Activated gamma-delta T cell treated with anti-CD3 and anti-CD28 coated beads, Interleukin-2, amount 50 U/mL, for 16 hours (primary cell): Measurements from ENCODE around the gene PLEKHG7.
"Not testable (repeated sequence)": the region's sequence is repeated elsewhere in the genome, so short reads cannot be mapped to it uniquely, and the experiment has no call there.

Source experiments
- DNase-seq: peaks from one replicate; pipeline ENCODE4 v3.0.0-alpha.2; 2020; ENCODE audit warnings: low read depth

The PLEKHG7 gene, protein sequence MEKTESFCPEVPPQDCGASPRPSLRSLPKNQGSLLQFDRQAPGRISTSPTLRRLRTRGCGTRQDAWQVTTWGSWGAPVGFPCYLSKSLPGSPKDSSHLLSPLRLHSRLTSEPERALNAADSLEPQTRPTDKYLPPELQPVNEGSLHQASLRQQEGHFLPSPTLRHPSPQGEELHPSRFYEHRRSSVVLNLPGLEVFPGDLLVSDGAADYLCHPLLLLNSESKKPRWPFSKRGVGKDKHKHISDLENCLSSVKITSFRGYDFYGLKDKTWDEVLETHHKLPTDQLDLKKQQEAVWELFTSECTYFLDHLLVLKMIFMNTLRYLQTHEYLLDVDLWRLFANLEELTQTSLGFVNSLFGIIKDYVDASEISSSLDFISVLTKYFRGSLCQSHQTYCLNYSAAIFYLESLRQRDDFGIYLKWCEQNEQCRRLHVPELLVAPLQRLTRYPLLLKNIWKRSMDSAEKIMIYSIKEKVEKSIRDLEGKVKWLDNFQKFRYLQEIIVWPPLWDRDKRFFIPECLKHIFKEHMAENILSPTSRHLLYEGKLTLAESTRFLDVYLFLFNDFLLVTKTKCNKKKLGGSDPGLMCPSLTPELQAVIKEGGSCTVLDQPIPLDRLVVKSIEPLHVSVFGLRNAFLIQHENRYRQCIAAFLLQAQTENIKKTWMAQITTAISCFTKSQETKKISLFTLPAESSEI

DNA sequence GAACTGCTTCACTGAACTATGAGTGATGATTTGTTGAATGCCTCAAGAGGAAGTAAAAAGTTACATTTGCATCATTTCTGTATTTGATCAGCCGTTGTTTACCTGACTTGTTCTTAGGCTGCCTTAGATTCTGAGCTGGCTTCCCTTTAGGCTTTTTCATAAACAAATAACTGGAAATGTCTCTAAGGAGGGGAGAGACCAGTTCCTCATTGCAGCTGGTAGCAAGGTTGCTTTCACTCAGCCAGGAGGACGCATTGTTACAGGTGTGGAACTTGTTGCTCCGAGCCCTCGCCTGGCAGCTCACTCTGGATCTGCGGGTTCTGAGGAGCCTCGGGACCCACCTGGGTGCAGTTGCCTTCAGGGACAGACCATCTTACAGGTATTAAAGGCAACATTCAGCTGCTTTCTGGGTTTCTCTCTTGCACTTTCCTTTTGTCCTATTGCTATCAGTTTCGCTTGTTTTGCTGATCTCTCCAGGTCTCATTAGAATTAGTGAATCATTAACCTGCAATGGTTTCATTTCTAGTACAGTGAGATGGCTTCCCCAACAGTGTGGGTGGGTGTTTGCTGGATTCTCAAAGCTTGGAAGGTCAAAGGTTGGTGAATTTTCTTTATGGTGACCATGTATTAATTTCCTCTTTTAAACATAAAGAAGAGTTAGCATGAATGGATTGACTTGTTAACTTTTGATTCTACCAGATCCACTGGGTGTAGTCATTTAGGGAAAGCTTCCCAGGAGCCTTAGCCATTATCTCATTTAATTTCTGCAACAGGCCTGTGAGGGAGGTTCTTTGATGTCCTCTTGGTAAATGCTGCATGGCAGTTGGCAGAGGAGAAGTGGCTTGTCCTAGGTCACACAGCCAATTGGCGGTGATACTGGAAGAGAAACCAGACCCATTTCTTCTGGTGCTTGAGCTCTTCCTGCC, at the start of gene PLEKHG7:
TSS of gene PLEKHG7 (plus strand) at position 236 of the 926 bp plus-strand sequence. CDS start 3,643 bp downstream, outside the sequence.
- DNase-seq, result no peak

DNA sequence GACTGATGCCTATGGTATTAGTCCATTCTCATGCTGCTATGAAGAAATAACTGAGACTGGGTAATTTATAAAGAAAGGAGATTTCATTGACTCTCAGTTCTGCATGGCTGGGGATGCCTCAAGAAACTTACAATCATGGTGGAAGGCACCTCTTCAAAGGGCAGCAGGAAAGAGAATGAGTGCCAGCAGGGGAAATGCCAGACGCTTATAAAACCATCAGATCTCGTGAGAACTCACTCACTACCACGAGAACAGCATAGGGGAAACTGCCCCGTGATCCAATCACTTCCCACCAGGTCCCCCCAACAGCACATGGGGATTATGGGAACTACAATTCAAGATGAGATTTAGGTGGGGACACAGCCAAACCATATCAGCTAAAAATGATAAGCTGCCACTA, 48.5 kb upstream of the PLEKHG7 start:
- DNase-seq, result not testable (repeated sequence)

DNA sequence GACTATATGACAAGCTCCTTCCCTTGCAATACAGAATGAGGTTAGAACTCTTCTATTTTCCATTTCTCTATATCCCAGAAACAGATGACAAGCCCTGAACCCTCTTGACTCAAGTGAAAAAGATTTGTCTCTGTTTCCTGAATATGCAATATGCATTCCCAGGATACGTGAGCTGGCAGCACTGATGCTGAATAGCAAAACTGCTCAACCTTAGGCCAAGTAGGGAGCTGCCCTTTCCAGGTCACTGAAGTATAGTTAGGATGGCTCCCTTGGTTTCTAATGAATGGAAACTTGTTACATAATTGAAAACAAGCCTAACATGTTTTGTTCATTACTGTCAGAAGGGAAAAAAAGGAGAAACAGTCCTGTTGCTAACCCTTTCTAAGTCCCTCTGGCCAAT, 47.9 kb upstream of the PLEKHG7 start:
- DNase-seq, result no peak

DNA sequence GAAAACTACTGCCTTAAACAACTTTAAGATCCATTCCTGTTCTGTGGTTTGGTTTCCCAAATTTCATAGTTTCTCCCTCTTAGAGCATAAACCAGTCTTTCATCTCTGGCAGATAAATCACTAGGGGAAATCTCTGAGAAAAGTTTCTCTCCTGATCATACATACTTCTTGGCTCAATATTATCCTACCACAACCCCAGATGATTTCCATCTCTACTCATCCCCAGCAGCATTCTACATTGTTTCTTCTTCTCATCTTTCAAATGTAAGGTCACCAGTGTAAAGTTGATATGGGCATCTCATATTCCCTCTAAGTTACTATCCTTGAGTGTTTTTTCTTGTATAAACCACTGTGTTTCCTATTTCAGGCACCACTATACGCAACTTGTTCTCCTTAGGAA, 45.9 kb upstream of the PLEKHG7 start:
- no peak for DNase-seq

DNA sequence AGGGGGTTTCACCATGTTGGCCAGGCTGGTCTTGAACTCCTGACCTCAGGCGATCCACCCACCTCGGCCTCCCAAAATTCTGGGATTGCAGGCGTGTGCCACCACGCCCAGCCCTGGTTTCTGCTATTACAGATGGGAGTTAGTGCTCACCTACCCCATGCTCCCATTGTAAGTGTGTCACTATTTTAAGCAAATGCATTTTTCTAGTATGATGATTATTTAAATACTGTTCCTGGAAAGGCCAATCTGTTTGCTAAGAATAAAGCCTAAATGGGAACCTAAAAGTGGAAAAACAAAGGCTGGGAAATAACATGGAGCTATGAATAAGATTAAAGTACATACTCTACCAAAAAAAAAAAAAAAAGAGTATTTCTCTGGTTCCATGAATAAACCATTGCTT, 45.0 kb upstream of the PLEKHG7 start:
- no peak for DNase-seq

DNA sequence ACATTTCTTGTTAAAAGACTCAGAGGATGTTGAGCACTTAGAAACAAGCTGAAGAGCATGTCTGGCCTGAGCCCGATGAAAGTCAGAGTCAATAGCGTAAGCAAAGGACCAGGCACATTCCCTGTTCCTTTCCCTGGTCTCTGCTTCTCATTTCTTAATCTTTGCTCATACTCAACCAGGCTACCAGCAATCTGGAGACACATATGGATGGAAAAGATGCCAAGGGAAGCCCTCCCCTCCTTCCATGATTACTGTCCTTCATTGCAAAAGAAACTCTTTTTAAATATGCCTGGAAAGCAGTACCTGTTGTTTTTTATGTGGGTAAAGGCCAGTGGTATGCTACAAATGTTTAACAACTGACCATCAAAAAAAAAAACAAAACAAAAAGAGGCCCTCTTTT, 44.2 kb upstream of the PLEKHG7 start:
- no peak for DNase-seq

DNA sequence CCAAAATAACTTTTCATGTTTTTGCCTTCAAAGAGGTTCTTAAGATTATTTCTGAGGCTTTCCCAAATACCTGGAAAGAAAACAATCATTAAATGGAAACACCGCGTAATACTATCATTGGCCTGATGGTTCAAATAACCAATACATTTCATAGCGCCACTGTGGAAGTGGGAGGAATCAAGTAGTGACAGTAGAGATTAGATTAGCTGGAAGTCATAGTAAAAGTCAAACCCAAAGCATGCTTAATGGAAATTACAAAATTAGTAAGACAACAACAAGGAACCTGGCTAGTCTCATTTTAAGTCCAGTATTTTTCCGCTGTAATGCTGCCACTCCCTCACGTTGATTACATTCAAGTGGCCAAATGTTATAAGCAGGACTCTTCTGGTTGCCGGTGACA, 41.5 kb upstream of the PLEKHG7 start:
- DNase-seq, result no peak

DNA sequence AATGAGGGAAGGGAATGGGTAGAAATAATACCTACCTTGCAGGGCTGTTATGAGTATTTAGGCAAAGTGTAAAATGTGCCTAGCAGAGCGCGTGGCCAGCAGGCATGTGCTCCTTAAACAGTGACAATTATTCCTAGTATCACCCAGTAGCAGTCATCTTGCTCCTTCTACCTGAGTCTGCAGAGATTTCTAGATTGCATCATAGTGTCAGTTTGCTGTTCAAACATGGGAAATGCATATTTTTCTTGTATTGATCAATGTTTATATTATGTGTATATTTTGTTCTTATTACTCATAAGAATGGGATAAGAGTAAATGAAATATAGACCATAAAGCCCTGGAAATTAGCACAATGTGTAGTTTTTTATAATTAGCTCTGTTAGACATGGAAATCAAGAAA, 37.3 kb upstream of the PLEKHG7 start:
- no peak for DNase-seq

DNA sequence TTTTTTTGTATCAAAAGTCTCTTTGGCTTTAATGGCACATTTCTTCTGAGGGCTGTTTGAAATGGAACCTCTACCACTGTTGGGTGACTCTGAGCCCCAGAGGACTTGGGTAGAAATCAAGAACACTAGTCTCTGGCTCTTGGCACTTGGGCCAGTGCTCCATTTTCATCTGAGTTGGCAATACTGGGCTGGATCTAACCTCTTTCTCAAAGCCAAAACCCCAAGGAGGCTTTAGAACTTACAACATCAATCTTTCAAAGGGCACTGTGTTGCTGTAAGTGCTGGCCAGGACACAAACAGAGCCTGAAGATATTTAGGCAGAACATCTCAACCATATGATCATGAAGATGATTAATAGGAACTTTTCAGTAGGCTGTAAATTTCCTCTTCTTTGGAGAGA, 34.0 kb upstream of the PLEKHG7 start:
- no peak for DNase-seq

DNA sequence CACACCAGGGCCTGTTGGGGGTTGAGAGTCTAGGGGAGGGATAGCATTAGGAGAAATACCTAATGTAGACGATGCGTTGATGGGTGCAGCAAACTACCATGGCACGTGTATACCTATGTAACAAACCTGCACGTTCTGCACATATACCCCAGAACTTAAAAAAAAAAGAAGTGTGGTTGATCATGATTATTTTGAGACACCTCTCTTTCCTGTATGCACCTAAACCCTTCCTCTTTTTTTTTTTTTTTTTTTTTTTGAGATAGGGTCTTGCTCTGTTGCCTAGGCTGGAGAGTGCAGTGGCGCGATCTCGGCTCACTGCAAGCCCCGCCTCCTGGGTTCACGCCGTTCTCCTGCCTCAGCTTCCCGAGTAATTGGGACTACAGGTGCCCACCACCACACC, 31.3 kb upstream of the PLEKHG7 start:
- not testable (repeated sequence) for DNase-seq

DNA sequence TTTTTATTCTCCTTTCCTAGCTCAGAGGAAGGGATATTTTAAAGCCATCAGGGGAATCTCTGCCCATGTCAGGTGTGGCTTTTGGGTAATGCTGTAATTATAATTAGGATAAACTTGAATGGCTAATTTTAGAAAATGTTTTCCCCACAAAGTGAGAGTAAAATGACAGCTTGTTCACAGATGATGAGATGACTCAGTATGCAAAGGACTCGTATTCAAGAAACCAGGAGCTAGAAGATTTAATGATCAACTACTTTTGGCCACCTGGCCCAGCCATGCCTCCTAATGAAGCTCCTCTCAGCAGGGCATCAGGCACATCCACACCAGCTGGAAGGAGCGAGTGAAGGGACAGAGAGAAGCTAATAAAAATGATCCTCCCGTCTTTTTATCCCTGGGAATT, 29.0 kb upstream of the PLEKHG7 start:
- DNase-seq, result no peak

DNA sequence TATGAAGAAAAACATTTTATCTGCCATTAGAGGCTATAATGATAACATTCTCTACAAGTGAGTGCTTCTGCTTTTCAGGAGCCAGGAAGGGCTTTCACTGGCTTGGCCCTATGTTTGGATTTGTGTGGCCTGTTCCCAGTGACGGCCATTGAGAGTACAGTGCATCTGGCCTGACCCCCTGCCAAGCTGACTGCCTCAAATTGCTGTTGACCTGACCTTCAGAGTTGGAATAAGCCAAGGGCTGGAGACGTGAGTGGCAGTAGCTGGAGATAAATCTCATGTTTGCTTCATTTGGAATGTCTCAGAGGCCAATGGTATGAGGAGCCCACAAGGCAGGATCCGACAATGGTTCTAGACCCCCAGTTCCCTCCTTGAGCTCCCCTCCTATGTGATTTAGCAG, 28.3 kb upstream of the PLEKHG7 start:
- DNase-seq, result no peak

DNA sequence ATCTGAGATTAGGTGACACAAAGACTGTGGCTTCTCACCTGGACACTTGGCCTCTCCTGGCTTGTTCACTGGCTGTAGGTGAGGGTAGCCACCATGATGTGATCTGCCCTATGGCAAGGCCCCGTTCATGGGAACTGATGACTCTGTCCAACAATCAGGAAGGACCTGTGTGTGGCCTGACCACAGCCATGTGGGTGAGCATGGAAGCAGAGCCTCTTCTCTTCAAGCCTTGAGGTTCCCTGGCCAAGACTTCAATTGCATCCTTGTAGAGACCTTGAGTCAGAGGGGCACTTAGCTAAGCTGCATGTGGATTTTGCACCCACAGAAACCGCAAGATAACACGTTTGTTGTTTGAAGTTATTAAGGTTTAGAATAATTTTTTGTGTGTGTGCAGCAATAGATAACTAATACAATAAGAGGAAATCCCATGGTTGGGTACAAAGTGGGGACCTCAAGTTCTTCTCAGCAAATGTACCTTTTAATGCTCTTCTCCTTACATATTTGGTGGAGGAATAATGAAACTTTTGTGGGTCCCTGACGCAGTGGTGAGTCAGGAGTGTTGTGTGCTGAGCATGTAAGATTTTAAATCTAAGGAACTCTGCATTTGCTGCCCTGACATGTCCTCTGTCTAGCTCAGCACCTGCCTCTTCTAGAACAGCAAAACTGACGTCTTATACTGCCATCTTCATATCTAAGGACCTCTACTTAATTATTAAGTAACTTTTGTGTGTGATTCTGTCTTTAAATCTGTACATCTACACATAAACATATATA, 27.5 kb upstream of the PLEKHG7 start:
- DNase-seq, result no peak

DNA sequence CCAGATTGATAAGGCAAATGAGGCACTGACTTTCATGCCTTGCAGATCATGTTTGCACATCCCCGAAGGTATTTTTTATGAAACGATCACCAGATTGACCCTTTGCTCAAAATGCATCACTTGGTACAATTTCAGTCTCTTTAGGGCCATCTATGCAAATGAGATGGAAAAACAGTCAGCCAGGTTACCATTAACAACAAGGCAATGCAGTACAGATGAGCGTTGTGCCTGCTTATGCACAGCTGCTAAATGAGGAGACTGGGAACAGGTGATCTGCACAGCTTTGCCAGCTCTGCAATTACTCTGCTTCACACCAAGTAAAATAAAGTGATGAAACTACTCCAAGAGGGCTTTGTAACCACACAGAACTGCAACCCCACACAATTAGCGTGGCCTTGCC, 26.1 kb upstream of the PLEKHG7 start:
- DNase-seq, result no peak

DNA sequence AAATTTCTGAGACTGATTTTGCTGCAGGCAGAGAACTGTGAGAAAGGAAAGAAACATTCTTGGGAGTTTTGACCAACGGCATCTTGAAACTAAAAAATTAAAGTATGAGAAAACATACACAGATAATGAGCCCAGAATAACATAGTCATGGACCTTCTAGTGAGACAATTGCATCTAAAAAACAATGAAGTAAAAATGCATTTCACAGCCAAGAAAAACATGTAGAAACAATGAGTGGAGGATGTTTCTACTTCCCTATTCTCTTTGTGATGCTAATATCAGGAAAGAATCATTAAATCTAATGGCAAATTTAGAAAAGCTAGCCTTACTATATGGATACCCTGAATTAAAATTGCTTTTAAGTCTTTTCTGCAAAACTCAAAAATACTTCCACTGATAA, 12.2 kb upstream of the PLEKHG7 start:
- no peak for DNase-seq

DNA sequence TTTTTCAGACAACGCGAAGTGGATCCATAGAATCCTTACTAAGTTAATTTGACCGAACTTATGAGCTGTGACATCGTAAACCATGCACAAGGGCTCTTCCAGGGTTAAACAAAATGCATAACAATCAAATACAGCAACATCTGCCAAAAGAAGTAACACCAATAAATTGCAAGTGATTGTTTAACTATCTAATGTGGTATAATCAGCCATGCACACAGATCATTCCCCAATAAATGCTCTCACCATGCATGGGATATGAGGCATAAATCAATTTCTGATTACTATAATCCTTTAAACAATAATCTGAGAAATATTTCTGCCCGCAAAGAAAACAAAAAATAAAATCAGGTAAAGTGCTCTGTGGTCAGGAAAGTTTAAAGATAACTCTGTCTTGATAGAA, 7.7 kb upstream of the PLEKHG7 start:
- DNase-seq, result no peak

DNA sequence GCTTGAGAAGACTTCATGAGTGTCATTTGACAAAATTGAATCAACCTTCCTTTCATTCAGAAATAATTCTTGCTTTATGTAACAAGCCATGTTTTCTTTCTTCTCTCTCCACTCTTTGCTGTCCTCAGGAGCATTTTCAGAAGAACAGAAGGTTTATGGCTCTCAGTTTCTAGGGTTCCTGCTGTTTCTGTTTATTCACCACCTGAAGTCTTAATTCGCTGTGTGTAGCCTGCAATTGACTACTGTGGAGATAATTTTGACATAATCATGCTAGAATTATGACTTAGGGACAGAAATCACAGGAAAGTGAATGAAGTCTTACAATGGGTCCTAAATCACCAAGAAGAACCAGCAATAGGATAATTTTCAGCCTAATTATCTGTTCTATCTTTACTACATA, 7.2 kb upstream of the PLEKHG7 start:
- no peak for DNase-seq

DNA sequence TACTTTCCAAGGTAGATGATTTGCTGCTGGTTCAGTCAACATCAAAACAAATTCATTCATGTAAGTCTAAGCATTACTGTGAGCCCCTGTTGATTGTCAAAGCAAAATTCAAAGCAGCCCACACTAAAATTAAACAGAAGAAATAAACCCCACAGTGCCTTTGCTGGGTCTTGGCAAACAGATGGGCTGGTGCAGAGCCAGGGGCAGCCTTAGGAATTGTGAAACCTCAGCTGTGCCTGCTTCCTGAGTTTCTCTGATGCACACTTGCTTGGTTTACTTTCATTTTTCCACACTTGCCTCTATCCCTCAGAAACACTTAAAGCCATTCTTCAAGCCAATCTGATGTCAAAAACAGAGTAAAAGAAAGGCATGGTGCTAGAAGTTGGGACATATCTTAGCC, 6.6 kb upstream of the PLEKHG7 start:
- DNase-seq, result no peak

DNA sequence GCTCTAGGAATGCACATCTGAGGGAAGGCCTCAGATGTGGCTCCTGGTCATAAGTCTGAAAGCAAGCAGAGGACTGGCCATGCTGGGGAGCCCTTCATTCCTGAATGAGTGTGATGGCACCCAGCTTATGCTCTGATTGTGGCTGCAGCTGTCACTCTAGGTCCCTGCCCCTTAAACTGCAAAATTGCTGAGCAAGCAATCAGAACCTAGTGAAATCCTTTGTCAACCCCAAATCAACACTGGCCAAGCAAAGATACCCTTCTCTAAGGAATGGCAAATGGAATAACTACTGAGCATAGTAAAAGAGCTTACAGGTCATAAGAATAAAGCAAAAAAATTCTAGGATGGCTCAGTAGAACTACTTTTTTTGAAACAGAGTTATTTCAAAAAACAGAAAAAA, 4.3 kb upstream of the PLEKHG7 start:
- no peak for DNase-seq

DNA sequence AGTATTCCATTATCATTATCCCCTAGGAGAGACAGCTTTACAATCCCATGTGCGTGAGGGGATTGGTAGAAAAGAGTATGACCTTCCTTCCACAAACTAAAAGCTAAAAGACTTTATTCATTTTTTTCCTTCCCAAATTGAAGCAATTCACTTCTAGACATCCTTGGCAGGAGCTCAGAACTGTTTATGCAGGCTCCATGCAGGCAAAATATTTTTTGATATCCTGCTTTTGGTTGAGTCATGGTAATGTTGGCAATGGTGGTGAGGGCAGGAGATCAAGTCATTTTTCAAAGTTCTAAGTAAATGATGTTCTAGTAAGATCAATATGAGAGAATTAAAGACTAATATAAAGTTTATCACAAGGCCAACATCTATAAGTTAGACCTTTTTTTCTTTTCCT, 1.3 kb upstream of the PLEKHG7 start:
- no peak for DNase-seq

DNA sequence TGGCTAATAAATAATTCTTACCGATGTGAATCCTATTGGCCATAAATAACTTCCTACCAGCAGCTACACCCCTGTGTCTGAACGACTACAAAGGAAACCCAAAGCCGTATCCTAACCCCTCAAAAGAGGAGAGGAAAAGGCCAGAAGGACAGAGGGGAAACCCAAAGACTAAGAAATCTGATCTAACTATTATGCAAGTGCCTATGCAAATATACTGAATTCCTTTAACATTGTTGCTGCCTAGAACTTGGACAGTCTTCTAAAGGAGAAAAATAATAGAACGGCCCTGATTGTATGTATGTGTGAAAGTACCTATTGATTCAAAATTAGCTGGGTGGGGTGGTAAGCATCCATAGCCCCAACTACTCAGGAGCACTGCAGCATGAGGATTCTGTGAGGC, 997 bp downstream of the PLEKHG7 start:
- no peak for DNase-seq

DNA sequence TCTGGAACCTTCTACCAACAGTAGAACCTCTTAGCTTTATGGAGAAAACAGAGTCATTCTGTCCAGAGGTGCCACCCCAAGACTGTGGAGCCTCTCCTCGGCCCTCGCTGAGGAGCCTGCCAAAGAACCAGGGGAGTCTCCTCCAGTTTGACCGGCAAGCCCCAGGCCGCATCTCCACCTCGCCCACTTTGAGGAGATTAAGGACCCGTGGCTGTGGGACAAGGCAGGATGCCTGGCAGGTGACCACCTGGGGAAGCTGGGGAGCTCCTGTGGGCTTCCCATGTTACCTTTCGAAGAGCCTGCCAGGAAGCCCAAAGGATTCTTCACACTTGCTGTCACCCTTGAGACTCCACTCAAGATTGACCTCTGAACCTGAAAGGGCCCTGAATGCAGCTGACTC, 3.8 kb downstream of the PLEKHG7 start:
- no peak for DNase-seq
